Measurements from ENCODE around the gene LRRC32.
A peak's percentile ranks its signal among the peaks of the same experiment; 100 is the strongest.
"Not testable (repeated sequence)": the region's sequence is repeated elsewhere in the genome, so short reads cannot be mapped to it uniquely, and the experiment has no call there.

The LRRC32 gene

DNA sequence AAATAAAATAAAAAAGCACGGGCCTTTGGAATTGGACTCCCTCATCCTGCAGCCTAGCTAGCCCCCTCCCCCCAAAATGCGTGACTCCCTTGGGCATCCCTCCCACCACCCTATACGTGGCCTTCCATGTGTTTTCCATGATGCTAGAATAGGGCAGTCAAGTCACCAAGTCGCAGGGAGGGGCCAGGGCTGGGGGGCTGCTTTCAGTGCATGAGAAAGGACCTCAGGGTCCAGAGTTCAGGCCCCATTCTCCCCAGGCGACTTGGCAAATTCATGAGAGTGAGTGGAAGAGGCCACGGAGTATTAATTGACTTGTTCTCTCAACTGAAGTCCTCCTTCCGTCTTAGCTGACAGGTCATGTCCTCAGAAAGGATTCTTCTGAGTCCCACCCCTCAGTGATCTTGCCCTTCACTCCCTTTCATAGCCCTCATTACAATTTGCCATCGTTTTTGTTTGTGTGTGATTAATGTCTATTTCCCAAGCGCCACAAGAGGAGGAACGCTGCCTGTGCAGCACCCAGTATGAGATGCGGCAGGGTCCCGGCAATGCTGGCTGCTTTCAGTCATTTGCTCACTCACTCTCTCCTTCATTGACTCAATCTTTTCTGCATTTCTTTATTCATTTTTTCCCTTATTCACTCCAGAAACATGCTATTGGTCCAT lies 17.4 kb downstream of the LRRC32 start:
- DNase-seq (ENCODE audit: insufficient read length) = no peak
- TF ChIP-seq TAF1 (IDR thresholded peaks at IDR 0.05; ENCODE audit: borderline replicate concordance, low read depth, low read length) (no peak), POLR2AphosphoS5 (IDR thresholded peaks at IDR 0.05; ENCODE audit: low read depth, low read length) (no peak), POLR2A (IDR thresholded peaks at IDR 0.05; ENCODE audit: low read depth, low read length) (no peak)
- no peak for FAIRE-seq

DNA sequence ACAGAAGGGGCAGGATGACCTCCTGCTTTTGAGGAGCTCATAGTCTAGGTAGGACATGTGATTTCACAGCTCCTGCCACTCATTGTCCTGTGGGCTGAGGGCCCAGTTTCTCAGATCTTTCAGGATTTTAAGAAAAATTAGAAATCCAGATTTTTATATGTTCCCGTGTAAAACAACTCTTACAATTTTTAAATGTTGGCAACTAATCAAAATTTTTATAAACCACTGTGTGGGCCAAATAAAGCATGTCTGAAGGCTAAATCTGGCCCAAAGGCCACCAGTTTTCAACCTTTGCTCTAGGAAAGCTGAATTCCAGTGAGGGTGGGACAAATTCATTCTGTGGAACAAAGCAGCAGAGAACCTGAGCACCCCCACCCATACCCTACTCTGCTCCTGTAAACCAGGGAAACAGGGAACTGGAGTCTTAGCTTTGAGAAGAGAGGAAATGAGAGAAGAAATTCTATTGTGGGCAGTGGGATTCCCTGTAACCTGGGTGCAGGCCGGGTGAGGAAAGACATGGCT lies 20.6 kb downstream of the LRRC32 start:
- no peak for TF ChIP-seq TAF1 (IDR thresholded peaks at IDR 0.05; ENCODE audit: borderline replicate concordance, low read depth, low read length)
- TF ChIP-seq POLR2A (IDR thresholded peaks at IDR 0.05; ENCODE audit: low read depth, low read length) = no peak
- TF ChIP-seq POLR2AphosphoS5 (IDR thresholded peaks at IDR 0.05; ENCODE audit: low read depth, low read length) = no peak
- DNase-seq (ENCODE audit: insufficient read length) (no peak), FAIRE-seq (no peak)

DNA sequence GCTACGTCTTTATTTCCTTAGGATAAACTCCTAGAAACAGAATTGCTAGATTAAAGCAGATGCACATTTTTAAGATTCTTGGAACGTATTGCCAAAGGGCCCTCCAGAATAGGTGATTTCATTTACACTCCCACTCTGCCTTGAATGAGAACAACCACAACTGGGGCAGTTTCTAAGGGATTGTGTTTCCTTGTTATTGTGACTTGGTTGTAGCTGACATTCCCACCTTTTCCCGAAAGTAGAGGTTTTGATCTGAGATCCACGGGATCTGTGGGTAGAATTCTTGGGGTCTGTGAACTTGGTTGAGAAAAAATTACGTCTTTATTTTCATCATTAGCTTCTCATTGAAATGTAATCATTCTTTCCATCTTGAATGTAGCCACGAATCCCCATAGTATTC lies 21.5 kb downstream of the LRRC32 start:
- no peak for TF ChIP-seq TAF1 (IDR thresholded peaks at IDR 0.05; ENCODE audit: borderline replicate concordance, low read depth, low read length)
- TF ChIP-seq POLR2A (IDR thresholded peaks at IDR 0.05; ENCODE audit: low read depth, low read length) = no peak
- TF ChIP-seq POLR2AphosphoS5 (IDR thresholded peaks at IDR 0.05; ENCODE audit: low read depth, low read length) = no peak
- FAIRE-seq (no peak), DNase-seq (ENCODE audit: insufficient read length) (no peak)

GRCh38 chr11:76648061-76648460 lies 22.5 kb downstream of the LRRC32 start:
- DNase-seq (ENCODE audit: insufficient read length) = no peak
- no peak for FAIRE-seq
- TF ChIP-seq POLR2A (IDR thresholded peaks at IDR 0.05; ENCODE audit: low read depth, low read length) = no peak

- TF ChIP-seq POLR2A (IDR thresholded peaks at IDR 0.05; ENCODE audit: low read depth, low read length) = no peak
- no peak for TF ChIP-seq TAF1 (IDR thresholded peaks at IDR 0.05; ENCODE audit: borderline replicate concordance, low read depth, low read length)
- TF ChIP-seq POLR2AphosphoS5 (IDR thresholded peaks at IDR 0.05; ENCODE audit: low read depth, low read length) = no peak
- DNase-seq (ENCODE audit: insufficient read length) (no peak), FAIRE-seq (no peak)
These were observed 23.5 kb downstream of the LRRC32 start for GRCh38 chr11:76646882-76647534.

GRCh38 chr11:76644591-76644990 lies 26.0 kb downstream of the LRRC32 start:
- FAIRE-seq (no peak), DNase-seq (ENCODE audit: insufficient read length) (no peak)
- no peak for TF ChIP-seq POLR2AphosphoS5 (IDR thresholded peaks at IDR 0.05; ENCODE audit: low read depth, low read length)
- TF ChIP-seq TAF1 (IDR thresholded peaks at IDR 0.05; ENCODE audit: borderline replicate concordance, low read depth, low read length) = no peak
- no peak for TF ChIP-seq POLR2A (IDR thresholded peaks at IDR 0.05; ENCODE audit: low read depth, low read length)

GRCh38 chr11:76643711-76644110 lies 26.8 kb downstream of the LRRC32 start:
- not testable (repeated sequence) for FAIRE-seq; DNase-seq (ENCODE audit: insufficient read length)

GRCh38 chr11:76642341-76642740 lies 28.2 kb downstream of the LRRC32 start:
- FAIRE-seq (peak; percentile 81), DNase-seq (ENCODE audit: insufficient read length) (no peak)
- TF ChIP-seq TAF1 (IDR thresholded peaks at IDR 0.05; ENCODE audit: borderline replicate concordance, low read depth, low read length) (no peak), POLR2AphosphoS5 (IDR thresholded peaks at IDR 0.05; ENCODE audit: low read depth, low read length) (no peak), POLR2A (IDR thresholded peaks at IDR 0.05; ENCODE audit: low read depth, low read length) (no peak)

GRCh38 chr11:76641905-76642304 lies 28.6 kb downstream of the LRRC32 start:
- TF ChIP-seq POLR2AphosphoS5 (IDR thresholded peaks at IDR 0.05; ENCODE audit: low read depth, low read length) (no peak), TAF1 (IDR thresholded peaks at IDR 0.05; ENCODE audit: borderline replicate concordance, low read depth, low read length) (no peak)
- DNase-seq (ENCODE audit: insufficient read length) (no peak), FAIRE-seq (no peak)

- FAIRE-seq = no peak
- TF ChIP-seq POLR2A (IDR thresholded peaks at IDR 0.05; ENCODE audit: low read depth, low read length) (no peak), POLR2AphosphoS5 (IDR thresholded peaks at IDR 0.05; ENCODE audit: low read depth, low read length) (no peak), TAF1 (IDR thresholded peaks at IDR 0.05; ENCODE audit: borderline replicate concordance, low read depth, low read length) (no peak)
- no peak for DNase-seq (ENCODE audit: insufficient read length)
These were observed 30.0 kb downstream of the LRRC32 start for GRCh38 chr11:76640501-76640900.

- DNase-seq (ENCODE audit: insufficient read length) (no peak), FAIRE-seq (no peak)
- no peak for TF ChIP-seq POLR2A (IDR thresholded peaks at IDR 0.05; ENCODE audit: low read depth, low read length)
These were observed 30.9 kb downstream of the LRRC32 start for GRCh38 chr11:76639621-76640020.

DNA sequence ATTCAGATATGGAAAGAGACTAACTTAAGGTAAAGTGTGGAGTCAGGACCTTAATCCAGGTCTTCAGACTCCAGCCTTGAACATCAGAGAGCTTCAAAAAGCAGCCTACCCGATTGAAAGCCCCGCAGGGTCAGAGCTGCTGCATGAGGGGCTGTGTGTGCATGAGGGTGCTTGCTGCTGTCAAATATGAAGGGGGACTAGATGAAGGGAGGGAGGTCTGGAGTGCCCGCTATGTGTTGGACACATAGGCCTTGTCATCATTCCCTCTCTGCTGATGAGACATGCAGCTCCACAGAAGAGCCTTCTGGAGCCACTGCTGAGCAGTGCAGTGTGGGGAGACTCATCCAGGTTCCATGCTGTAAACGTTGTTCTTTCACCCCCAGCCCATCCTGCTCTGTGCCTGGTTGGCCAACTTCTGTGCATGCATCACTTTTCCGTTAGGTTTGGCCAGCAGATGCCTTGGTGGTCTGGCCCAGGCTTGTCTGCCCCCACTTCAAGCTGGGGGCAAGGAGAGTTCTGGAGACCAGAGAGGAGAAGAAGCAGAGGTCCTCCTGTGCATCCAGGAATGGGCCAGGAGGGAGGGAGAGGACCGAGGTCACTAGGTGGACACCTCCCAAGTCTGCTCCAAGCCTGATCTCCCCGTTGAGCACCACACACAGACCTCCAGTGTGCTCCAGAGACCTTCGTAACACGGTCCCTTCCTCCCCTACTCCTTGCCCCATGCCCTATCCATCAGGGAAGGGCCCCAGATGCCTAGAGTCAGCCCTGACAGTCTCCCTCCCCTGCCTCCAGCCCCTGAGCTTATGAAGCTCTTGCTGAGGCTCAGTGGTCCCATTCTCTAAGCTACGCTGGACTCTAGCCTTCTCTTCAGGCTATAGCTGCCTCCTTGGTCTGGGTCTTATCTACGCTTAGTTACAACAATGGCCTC lies 32.0 kb downstream of the LRRC32 start:
- TF ChIP-seq POLR2AphosphoS5 (IDR thresholded peaks at IDR 0.05; ENCODE audit: low read depth, low read length) (no peak), TAF1 (IDR thresholded peaks at IDR 0.05; ENCODE audit: borderline replicate concordance, low read depth, low read length) (no peak), POLR2A (IDR thresholded peaks at IDR 0.05; ENCODE audit: low read depth, low read length) (no peak)
- FAIRE-seq (peak; percentile 57), DNase-seq (ENCODE audit: insufficient read length) (no peak)
